Stimulated activated CD4-positive, alpha-beta T cell treated with anti-CD3 and anti-CD28 coated beads, Interleukin-4, amount 100 ng/mL, for 48 hours (primary cell): Measurements from ENCODE around the gene MEIKIN.

Experiments
- DNase-seq, 2 donors: peaks; one replicate each; pipeline ENCODE4 v3.0.0-alpha.2; 2020; ENCODE audit warnings: low read depth in 2 of 2

Gene MEIKIN

GRCh38 chr5:131771692-131772091, 173.8 kb downstream of the MEIKIN start:
- no peak for DNase-seq

GRCh38 chr5:131769961-131770360, 175.5 kb downstream of the MEIKIN start:
- DNase-seq = no peak

- DNase-seq = no peak
Observed at GRCh38 chr5:131769336-131769735, 176.1 kb downstream of the MEIKIN start.

GRCh38 chr5:131767891-131768290, 177.6 kb downstream of the MEIKIN start:
- DNase-seq = no peak

- no peak for DNase-seq
Observed at GRCh38 chr5:131766689-131767088, 178.8 kb downstream of the MEIKIN start.

GRCh38 chr5:131765261-131765660, 180.2 kb downstream of the MEIKIN start:
- DNase-seq = no peak

GRCh38 chr5:131763968-131764367, 181.5 kb downstream of the MEIKIN start:
- DNase-seq = no peak

GRCh38 chr5:131760793-131761192, 184.7 kb downstream of the MEIKIN start:
- DNase-seq = no peak

GRCh38 chr5:131759704-131760103, 185.8 kb downstream of the MEIKIN start:
- no peak for DNase-seq

GRCh38 chr5:131758520-131758900, 187.0 kb downstream of the MEIKIN start:
- no peak for DNase-seq

GRCh38 chr5:131757830-131758519, 187.5 kb downstream of the MEIKIN start:
- DNase-seq = no peak
